Measurements from ENCODE around the gene MTHFD2.
"Not testable (repeated sequence)": the region's sequence is repeated elsewhere in the genome, so short reads cannot be mapped to it uniquely, and the experiment has no call there.

- TF ChIP-seq, protein P1, sequence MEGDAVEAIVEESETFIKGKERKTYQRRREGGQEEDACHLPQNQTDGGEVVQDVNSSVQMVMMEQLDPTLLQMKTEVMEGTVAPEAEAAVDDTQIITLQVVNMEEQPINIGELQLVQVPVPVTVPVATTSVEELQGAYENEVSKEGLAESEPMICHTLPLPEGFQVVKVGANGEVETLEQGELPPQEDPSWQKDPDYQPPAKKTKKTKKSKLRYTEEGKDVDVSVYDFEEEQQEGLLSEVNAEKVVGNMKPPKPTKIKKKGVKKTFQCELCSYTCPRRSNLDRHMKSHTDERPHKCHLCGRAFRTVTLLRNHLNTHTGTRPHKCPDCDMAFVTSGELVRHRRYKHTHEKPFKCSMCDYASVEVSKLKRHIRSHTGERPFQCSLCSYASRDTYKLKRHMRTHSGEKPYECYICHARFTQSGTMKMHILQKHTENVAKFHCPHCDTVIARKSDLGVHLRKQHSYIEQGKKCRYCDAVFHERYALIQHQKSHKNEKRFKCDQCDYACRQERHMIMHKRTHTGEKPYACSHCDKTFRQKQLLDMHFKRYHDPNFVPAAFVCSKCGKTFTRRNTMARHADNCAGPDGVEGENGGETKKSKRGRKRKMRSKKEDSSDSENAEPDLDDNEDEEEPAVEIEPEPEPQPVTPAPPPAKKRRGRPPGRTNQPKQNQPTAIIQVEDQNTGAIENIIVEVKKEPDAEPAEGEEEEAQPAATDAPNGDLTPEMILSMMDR (IDR thresholded peaks at IDR 0.05), result not testable (repeated sequence)
- not testable (repeated sequence) for TF ChIP-seq POLR2A (IDR thresholded peaks at IDR 0.05)
Measured at GRCh38 chr2:74215771-74216170, 17.4 kb downstream of the MTHFD2 start.
